Measurements from ENCODE around the gene SLCO4A1. TPM values are rescaled to one million over a fixed set of nuclear protein-coding genes. Genes with fewer than 3 reads are reported as not detected.

SLCO4A1 gene
- total and polyA plus RNA-seq, 2 donors: 1.4 to 24.8 TPM

GRCh38 chr20:62662422-62662821 is 20.1 kb downstream of the SLCO4A1 start:
- Histone ChIP-seq H3K27ac (ENCODE audit: low read depth) (no peak overlapping the region), H3K4me1 (ENCODE audit: insufficient read depth) (no peaks in the 10 kb centered on the region), H3K4me3 (ENCODE audit: low read depth, low read length) (no peak overlapping the region), H3K36me3 (ENCODE audit: insufficient read depth) (no peaks in the 10 kb centered on the region)
- no peak for DNase-seq (ENCODE audit: extremely low spot score)
- 63% methylated on average over 6 of the region's 6 CpGs for WGBS

- 86% methylated on average over 24 of the region's 24 CpGs for WGBS
- no peaks in the 10 kb centered on the region for H3K4me1 ChIP-seq (ENCODE audit: insufficient read depth)
- H3K27ac ChIP-seq (ENCODE audit: low read depth): no peak overlapping the region
- no peak overlapping the region for H3K4me3 ChIP-seq (ENCODE audit: low read depth, low read length)
- H3K36me3 ChIP-seq (ENCODE audit: insufficient read depth): no peaks in the 10 kb centered on the region
- DNase-seq (ENCODE audit: extremely low spot score): no peak
Measured at GRCh38 chr20:62663145-62664018, 21.1 kb downstream of the SLCO4A1 start.

GRCh38 chr20:62664019-62664971 is 22.0 kb downstream of the SLCO4A1 start:
- 94% methylated on average over 18 of the region's 18 CpGs for WGBS
- H3K4me3 ChIP-seq (ENCODE audit: low read depth, low read length): no peak overlapping the region
- no peaks in the 10 kb centered on the region for H3K4me1 ChIP-seq (ENCODE audit: insufficient read depth)
- H3K36me3 ChIP-seq (ENCODE audit: insufficient read depth): no peaks in the 10 kb centered on the region
- H3K27ac ChIP-seq (ENCODE audit: low read depth): no peak overlapping the region
- DNase-seq (ENCODE audit: extremely low spot score): no peak

DNA sequence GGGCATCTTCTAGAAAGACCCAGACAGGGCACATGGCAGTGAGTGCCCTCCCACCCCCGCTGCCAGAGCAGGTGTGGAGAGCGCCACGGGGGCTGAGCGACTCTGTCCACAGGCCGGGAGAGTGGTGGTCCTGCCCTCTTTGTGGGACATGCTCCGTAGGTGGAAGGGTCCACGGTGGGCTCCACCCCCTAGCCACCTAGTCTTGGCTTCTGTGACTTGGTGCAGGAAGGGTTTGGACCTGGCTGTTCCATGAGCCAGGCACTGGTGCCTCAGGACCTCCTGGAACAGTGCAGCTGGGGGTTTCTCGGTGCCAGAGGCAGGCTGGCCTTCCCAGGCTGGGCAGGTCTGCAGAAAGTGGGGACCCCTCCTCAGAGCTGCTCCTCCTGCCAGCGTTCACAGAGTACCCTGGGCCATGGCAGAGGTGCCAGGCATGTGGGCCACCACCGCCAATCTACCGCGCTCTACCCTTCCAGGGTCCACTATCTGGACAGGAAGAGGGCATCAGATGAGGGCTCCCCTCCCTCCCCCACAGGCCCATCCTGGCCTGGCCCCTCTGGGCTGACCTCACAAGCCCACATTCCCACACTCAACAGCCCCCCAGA is 23.0 kb downstream of the SLCO4A1 start:
- Histone ChIP-seq H3K4me1 (ENCODE audit: insufficient read depth) (no peaks in the 10 kb centered on the region), H3K36me3 (ENCODE audit: insufficient read depth) (no peaks in the 10 kb centered on the region), H3K27ac (ENCODE audit: low read depth) (no peak overlapping the region), H3K4me3 (ENCODE audit: low read depth, low read length) (no peak overlapping the region)
- no peak for DNase-seq (ENCODE audit: extremely low spot score)
- 92% methylated on average over 12 of the region's 12 CpGs for WGBS

DNA sequence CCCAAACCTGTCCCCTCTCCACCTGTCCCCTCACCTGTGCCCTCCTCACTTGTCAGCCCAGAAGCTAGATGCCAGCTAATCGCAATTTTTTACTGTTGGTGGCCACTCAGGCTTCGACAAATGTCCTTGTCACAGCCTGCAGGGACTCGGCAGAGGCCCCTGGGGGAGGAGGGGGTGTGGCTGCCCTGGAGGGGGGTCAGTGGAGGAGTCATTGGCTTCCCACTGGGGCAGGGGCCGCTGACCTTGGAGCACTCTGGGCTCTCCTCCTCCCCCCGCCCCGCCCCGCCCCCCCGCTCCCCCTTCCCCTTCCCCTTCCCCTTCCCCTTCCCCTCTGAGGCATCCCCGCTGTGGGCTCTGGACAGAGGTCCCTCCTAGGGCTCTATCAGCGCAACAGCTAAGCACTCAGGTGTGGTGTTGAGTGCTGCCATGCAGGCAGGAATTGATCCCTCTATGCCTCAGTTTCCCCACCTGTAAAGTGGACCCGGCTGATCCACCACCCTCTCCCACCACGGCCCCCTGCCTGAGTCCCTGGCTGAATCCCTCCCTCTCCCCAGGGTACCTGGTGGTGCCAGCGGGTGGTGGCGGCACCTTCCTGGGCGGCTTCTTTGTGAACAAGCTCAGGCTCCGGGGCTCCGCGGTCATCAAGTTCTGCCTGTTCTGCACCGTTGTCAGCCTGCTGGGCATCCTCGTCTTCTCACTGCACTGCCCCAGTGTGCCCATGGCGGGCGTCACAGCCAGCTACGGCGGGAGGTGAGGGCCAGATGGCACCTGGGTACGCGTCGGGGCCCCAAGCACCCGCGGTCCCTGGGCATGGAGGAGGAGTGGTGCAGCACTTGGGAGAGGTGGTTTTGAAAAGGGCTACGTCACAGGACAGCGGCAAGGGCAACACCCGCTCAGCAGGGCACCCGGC is 23.8 kb downstream of the SLCO4A1 start:
- H3K36me3 ChIP-seq (ENCODE audit: insufficient read depth): no peaks in the 10 kb centered on the region
- no peak overlapping the region for H3K27ac ChIP-seq (ENCODE audit: low read depth)
- no peak overlapping the region for H3K4me3 ChIP-seq (ENCODE audit: low read depth, low read length)
- 79% methylated on average over 32 of the region's 33 CpGs for WGBS
- no peak for DNase-seq (ENCODE audit: extremely low spot score)
- H3K4me1 ChIP-seq (ENCODE audit: insufficient read depth): no peaks in the 10 kb centered on the region

DNA sequence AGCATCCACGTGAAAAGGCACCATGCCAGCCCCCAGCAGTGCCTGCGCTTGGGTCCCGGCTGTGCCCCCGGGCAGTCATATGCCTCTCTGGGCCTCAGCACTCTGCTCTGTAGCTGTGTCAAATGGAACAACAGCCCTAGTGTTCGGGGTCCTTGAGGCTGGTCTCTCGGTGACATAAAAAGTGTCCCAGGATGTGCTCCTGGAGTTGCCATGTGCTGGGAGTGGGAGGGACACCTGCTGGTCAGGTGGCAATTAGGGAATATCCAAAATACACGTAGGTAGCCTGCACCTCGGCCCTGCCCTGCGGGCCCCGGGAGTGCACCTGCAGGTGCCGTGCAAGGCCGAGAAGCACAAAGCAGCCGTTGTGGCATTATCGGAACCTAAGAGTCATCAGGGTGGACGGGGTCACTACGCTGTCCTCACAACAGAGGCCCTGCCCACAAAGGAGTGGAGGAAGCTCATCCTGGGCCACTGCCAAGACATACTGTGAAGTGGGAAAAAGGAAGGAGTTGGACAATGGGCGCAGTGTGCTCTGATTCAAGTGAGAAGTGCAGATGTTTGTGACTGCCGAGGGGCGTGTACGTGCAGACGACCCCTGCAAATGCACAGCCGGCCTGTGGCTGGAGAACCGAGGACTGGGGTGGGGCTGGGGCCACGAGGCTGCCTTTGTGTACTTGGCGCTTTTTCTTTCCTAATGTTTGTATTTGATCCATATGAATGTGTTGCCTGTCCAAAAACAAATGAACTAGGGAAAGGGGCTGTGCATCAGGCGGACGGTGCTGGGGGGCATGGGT is 24.6 kb downstream of the SLCO4A1 start:
- Histone ChIP-seq H3K4me3 (ENCODE audit: low read depth, low read length) (no peak overlapping the region), H3K27ac (ENCODE audit: low read depth) (no peak overlapping the region), H3K4me1 (ENCODE audit: insufficient read depth) (no peaks in the 10 kb centered on the region), H3K36me3 (ENCODE audit: insufficient read depth) (no peaks in the 10 kb centered on the region)
- no peak for DNase-seq (ENCODE audit: extremely low spot score)
- 68% methylated on average over 27 of the region's 27 CpGs for WGBS

DNA sequence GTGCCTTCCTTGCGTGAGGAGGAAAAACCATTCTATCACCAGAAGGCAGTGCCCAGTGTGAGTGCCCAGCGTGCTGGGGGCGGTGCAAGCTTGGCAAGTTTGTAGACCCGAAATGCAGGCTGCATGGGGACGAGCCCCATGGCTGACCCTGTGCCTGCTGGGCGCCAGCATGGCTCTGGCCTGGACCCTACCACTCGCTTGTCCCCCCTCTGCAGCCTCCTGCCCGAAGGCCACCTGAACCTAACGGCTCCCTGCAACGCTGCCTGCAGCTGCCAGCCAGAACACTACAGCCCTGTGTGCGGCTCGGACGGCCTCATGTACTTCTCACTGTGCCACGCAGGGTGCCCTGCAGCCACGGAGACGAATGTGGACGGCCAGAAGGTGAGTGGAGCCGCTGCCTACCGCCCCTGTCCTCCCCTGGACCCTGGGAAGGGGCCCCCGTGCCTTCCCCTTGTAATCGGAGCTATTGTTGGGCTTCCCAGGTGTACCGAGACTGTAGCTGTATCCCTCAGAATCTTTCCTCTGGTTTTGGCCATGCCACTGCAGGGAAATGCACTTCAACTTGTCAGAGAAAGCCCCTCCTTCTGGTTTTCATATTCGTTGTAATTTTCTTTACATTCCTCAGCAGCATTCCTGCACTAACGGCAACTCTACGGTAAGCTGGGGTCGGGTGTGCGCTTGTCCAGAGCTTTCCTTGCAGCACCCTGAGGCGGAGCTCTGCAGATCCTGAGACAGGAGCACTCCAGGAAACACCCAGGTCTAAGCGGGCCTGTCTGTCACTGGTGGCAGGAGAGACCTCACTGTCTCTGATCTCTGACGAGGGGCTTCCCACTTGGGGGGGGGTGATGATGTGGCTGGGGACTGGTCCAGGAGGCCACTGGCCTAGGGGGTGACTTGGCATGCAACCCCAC is 25.5 kb downstream of the SLCO4A1 start:
- Histone ChIP-seq H3K4me3 (ENCODE audit: low read depth, low read length) (no peak overlapping the region), H3K4me1 (ENCODE audit: insufficient read depth) (no peaks in the 10 kb centered on the region), H3K36me3 (ENCODE audit: insufficient read depth) (no peaks in the 10 kb centered on the region), H3K27ac (ENCODE audit: low read depth) (no peak overlapping the region)
- DNase-seq (ENCODE audit: extremely low spot score): no peak
- WGBS: 76% methylated on average over 30 of the region's 30 CpGs

GRCh38 chr20:62668441-62669027 is 26.2 kb downstream of the SLCO4A1 start:
- WGBS: 57% methylated on average over 13 of the region's 13 CpGs
- no peaks in the 10 kb centered on the region for H3K4me1 ChIP-seq (ENCODE audit: insufficient read depth)
- peak; percentile 50 for DNase-seq (ENCODE audit: extremely low spot score)

GRCh38 chr20:62669249-62669648 is 26.9 kb downstream of the SLCO4A1 start:
- 84% methylated on average over 10 of the region's 10 CpGs for WGBS
- Histone ChIP-seq H3K36me3 (ENCODE audit: insufficient read depth) (no peaks in the 10 kb centered on the region), H3K4me3 (ENCODE audit: low read depth, low read length) (no peak overlapping the region), H3K4me1 (ENCODE audit: insufficient read depth) (no peaks in the 10 kb centered on the region), H3K27ac (ENCODE audit: low read depth) (no peak overlapping the region)
- DNase-seq (ENCODE audit: extremely low spot score): no peak

More at GRCh38 chr20:62668441-62669027, 26.2 kb downstream of the SLCO4A1 start:
- H3K4me3 ChIP-seq (ENCODE audit: low read depth, low read length): no peak overlapping the region
- H3K27ac ChIP-seq (ENCODE audit: low read depth): no peak overlapping the region
- H3K36me3 ChIP-seq (ENCODE audit: insufficient read depth): no peaks in the 10 kb centered on the region

- Histone ChIP-seq H3K36me3 (ENCODE audit: insufficient read depth) (no peaks in the 10 kb centered on the region), H3K27ac (ENCODE audit: low read depth) (no peak overlapping the region), H3K4me1 (ENCODE audit: insufficient read depth) (no peaks in the 10 kb centered on the region), H3K4me3 (ENCODE audit: low read depth, low read length) (no peak overlapping the region)
- no peak for DNase-seq (ENCODE audit: extremely low spot score)
- WGBS: 94% methylated on average over 14 of the region's 14 CpGs
Measured at GRCh38 chr20:62670156-62670555, 27.9 kb downstream of the SLCO4A1 start.

GRCh38 chr20:62670998-62671397 is 28.7 kb downstream of the SLCO4A1 start:
- Histone ChIP-seq H3K27ac (ENCODE audit: low read depth) (no peak overlapping the region), H3K4me1 (ENCODE audit: insufficient read depth) (no peaks in the 10 kb centered on the region), H3K4me3 (ENCODE audit: low read depth, low read length) (no peak overlapping the region), H3K36me3 (ENCODE audit: insufficient read depth) (no peaks in the 10 kb centered on the region)
- WGBS: 93% methylated on average over 17 of the region's 17 CpGs
- DNase-seq (ENCODE audit: extremely low spot score): no peak

All from urinary bladder (tissue), 4 donors.